Inflammatory macrophage (primary cell): ENCODE results near the gene CCND1.

Experiments
- DNase-seq, 2 donors: peaks; one replicate each; pipeline ENCODE4 v3.0.0-alpha.2; 2020 to 2022

CCND1 gene

GRCh38 chr11:69641681-69642548 is 959 bp downstream of the CCND1 start:
- no peak for DNase-seq

- no peak for DNase-seq
Measured at GRCh38 chr11:69642549-69642912, 1.6 kb downstream of the CCND1 start.

- peak; percentile 63 to 77 for DNase-seq
Measured at GRCh38 chr11:69642913-69643632, 2.1 kb downstream of the CCND1 start.

- DNase-seq = no peak
Measured at GRCh38 chr11:69643646-69644045, 2.7 kb downstream of the CCND1 start.

- DNase-seq = no peak
Measured at GRCh38 chr11:69644071-69644961, 3.4 kb downstream of the CCND1 start.

GRCh38 chr11:69644962-69645675 is 4.2 kb downstream of the CCND1 start:
- no peak for DNase-seq

- DNase-seq = no peak
Measured at GRCh38 chr11:69645801-69646492, 5.0 kb downstream of the CCND1 start.

- DNase-seq = no peak
Measured at GRCh38 chr11:69646493-69647389, 5.8 kb downstream of the CCND1 start.

- DNase-seq = no peak
Measured at GRCh38 chr11:69647390-69647748, 6.4 kb downstream of the CCND1 start.

- DNase-seq = no peak
Measured at GRCh38 chr11:69647761-69648497, 7.0 kb downstream of the CCND1 start.

GRCh38 chr11:69648679-69649575 is 8.0 kb downstream of the CCND1 start:
- no peak for DNase-seq

GRCh38 chr11:69649576-69649900 is 8.6 kb downstream of the CCND1 start:
- no peak for DNase-seq

- DNase-seq = no peak
Measured at GRCh38 chr11:69650081-69650831, 9.3 kb downstream of the CCND1 start.

- no peak for DNase-seq
Measured at GRCh38 chr11:69650832-69651344, 9.9 kb downstream of the CCND1 start.

- no peak for DNase-seq
Measured at GRCh38 chr11:69651834-69652620, 11.1 kb downstream of the CCND1 start.

GRCh38 chr11:69652999-69653398 is 12.0 kb downstream of the CCND1 start:
- DNase-seq = no peak

- no peak for DNase-seq
Measured at GRCh38 chr11:69653406-69653960, 12.5 kb downstream of the CCND1 start.
